ENCODE measurements around the gene SRC. TPM values are rescaled to one million over a fixed set of nuclear protein-coding genes. Genes with fewer than 3 reads are reported as not detected.

The SRC gene
- total and polyA plus RNA-seq, 2 donors from 2014 or later: 28.5 to 70.0 TPM

DNA sequence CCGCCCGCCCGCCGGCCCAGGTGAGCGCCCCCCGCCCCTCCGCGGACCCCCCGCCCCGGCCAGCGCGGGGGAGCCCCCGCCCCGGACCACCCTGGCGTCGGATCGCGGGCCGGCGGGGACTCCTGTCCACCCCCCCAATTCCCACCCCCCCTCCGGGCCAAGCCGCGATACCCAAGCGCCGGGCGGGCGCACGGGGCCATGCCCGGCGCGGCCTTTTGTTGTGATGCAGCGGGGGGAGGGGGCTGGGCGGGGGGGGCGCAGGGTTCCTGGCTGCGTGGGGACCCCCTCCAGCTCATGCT is 245 bp downstream of the SRC start:
- peak overlapping the region in 1 of 3 donors; percentile 55 for H3K4me3 ChIP-seq (ENCODE audit: low read length in 3 of 3)
- TF ChIP-seq, protein P1, sequence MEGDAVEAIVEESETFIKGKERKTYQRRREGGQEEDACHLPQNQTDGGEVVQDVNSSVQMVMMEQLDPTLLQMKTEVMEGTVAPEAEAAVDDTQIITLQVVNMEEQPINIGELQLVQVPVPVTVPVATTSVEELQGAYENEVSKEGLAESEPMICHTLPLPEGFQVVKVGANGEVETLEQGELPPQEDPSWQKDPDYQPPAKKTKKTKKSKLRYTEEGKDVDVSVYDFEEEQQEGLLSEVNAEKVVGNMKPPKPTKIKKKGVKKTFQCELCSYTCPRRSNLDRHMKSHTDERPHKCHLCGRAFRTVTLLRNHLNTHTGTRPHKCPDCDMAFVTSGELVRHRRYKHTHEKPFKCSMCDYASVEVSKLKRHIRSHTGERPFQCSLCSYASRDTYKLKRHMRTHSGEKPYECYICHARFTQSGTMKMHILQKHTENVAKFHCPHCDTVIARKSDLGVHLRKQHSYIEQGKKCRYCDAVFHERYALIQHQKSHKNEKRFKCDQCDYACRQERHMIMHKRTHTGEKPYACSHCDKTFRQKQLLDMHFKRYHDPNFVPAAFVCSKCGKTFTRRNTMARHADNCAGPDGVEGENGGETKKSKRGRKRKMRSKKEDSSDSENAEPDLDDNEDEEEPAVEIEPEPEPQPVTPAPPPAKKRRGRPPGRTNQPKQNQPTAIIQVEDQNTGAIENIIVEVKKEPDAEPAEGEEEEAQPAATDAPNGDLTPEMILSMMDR (IDR thresholded peaks at IDR 0.05; ENCODE audit: borderline replicate concordance, extremely low read depth, insufficient read depth): no peak
- no peaks in the 10 kb centered on the region for H3K9me3 ChIP-seq (ENCODE audit: control insufficient read depth in 2 of 3, insufficient read depth in 1 of 3, low read length in 3 of 3)
- no peak for FAIRE-seq
- intact Hi-C loops (cut with DNase I): no loop called here
- peak overlapping the region in 1 of 2 donors; percentile 58 for H3K27ac ChIP-seq (ENCODE audit: low read depth in 2 of 2, low read length in 2 of 2)
- peaks cover 0 to 2% (median 0%) of the 10 kb centered on the region in 3 donors for H3K36me3 ChIP-seq (ENCODE audit: control insufficient read depth in 2 of 3, insufficient read depth in 3 of 3, low read length in 3 of 3)
- DNase-seq: no peak
- H3K27me3 ChIP-seq (ENCODE audit: control insufficient read depth, insufficient read depth, low read length): no peaks in the 10 kb centered on the region
- H3K4me1 ChIP-seq (ENCODE audit: control insufficient read depth in 2 of 3, insufficient read depth in 2 of 3, low read depth in 1 of 3, low read length in 3 of 3): peaks cover 0 to 22% (median 17%) of the 10 kb centered on the region in 3 donors
- no peak overlapping the region for H3K9ac ChIP-seq (ENCODE audit: low read length in 3 of 3)

DNA sequence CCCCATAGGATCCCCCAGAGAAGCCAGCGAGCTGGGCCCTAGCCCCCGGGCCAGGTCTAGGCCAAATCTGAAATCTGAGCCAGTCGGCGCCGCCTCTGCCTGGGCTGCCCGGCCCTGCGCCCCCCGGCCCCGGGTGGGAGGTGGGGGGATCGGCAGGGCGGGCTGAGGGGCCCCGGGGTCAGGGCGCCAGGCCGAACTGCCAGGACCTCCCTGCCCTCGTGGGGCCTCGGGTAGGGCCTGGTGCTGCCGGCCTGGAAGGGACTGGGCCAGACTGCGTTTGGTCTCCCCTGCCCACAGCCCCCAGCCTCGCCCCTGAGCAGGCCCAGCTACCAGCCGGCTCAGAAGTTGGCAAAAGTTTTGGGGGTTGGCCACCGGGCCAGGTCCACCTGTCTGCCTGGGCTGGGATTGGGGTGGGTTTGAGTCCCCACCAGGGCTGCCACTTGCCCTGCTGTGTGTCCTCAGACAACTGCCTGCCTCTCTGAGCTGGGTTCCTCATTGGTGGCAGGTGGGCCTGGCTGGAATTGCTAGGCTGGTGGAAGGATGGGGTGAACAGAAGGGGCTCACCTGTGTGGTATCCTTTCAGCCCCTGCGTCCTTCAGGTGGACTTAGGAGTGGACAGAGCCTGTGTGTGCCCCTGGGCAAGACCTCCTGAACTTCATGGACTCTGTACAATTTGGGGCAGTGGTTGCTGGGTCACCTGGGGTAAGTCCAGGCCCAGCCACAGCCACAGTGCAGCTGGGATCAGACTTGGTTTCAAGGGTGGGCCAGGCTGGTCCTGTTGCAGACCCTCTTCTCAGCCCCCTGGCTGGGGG is 801 bp downstream of the SRC start:
- TF ChIP-seq, protein P1 (IDR thresholded peaks at IDR 0.05; ENCODE audit: borderline replicate concordance, extremely low read depth, insufficient read depth): no peak
- no peaks in the 10 kb centered on the region for H3K9me3 ChIP-seq (ENCODE audit: control insufficient read depth in 2 of 3, insufficient read depth in 1 of 3, low read length in 3 of 3)
- peak overlapping the region; percentile 30 to 55 (median 48) for H3K9ac ChIP-seq (ENCODE audit: low read length in 3 of 3)
- H3K36me3 ChIP-seq (ENCODE audit: control insufficient read depth in 2 of 3, insufficient read depth in 3 of 3, low read length in 3 of 3): peaks cover 0 to 2% (median 0%) of the 10 kb centered on the region in 3 donors
- peak overlapping the region in 1 of 2 donors; percentile 77 for H3K27ac ChIP-seq (ENCODE audit: low read depth in 2 of 2, low read length in 2 of 2)
- intact Hi-C loops (cut with DNase I): no loop called here
- H3K4me3 ChIP-seq (ENCODE audit: low read length in 3 of 3): peak overlapping the region; percentile 28 to 38 (median 30)
- H3K4me1 ChIP-seq (ENCODE audit: control insufficient read depth in 2 of 3, insufficient read depth in 2 of 3, low read depth in 1 of 3, low read length in 3 of 3): peaks cover 0 to 22% (median 17%) of the 10 kb centered on the region in 3 donors
- FAIRE-seq (no peak), DNase-seq (peak; percentile 34 to 82 (median 58))
- H3K27me3 ChIP-seq (ENCODE audit: control insufficient read depth, insufficient read depth, low read length): no peaks in the 10 kb centered on the region

DNA sequence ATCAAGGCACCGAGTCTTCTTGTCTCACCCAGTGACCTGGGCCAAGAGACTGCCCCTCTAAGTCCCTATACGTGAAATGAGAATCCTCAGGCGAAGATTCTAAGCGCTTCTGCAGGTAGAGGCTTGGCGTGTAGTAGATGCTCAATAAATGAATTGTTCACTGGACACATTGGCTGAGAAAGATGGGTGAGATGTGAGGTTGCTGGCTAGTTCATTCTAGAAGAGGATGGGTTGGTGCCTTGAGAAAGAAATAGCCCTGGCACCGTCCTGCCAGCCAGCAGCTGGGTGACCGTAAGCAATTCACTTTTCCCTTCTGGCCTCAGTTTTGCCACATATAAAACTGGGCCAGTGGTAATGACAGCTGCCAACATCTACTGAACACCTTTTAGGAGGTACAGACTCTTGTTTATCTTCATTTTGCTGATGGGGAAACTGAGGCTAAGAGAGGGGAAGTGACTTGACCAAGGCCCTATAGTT is 1.4 kb downstream of the SRC start:
- no peak for DNase-seq

More for the DNA sequence above, 1.4 kb downstream of the SRC start:
- Histone ChIP-seq H3K36me3 (ENCODE audit: control insufficient read depth in 2 of 3, insufficient read depth in 3 of 3, low read length in 3 of 3) (peaks cover 0 to 2% (median 0%) of the 10 kb centered on the region in 3 donors), H3K27ac (ENCODE audit: low read depth in 2 of 2, low read length in 2 of 2) (peak overlapping the region in 1 of 2 donors; percentile 24), H3K9me3 (ENCODE audit: control insufficient read depth in 2 of 3, insufficient read depth in 1 of 3, low read length in 3 of 3) (no peaks in the 10 kb centered on the region), H3K4me3 (ENCODE audit: low read length in 3 of 3) (peak overlapping the region in 2 of 3 donors; percentile 28 to 38), H3K27me3 (ENCODE audit: control insufficient read depth, insufficient read depth, low read length) (no peaks in the 10 kb centered on the region), H3K9ac (ENCODE audit: low read length in 3 of 3) (peak overlapping the region in 1 of 3 donors; percentile 55), H3K4me1 (ENCODE audit: control insufficient read depth in 2 of 3, insufficient read depth in 2 of 3, low read depth in 1 of 3, low read length in 3 of 3) (peaks cover 0 to 26% (median 17%) of the 10 kb centered on the region in 3 donors)
- TF ChIP-seq, protein P1 (IDR thresholded peaks at IDR 0.05; ENCODE audit: borderline replicate concordance, extremely low read depth, insufficient read depth): no peak
- FAIRE-seq: no peak
- intact Hi-C loops (cut with DNase I): no loop called here

Data from kidney (tissue), 14 donors.